VCaP (cell line): ENCODE results near the gene CNOT9.

Source experiments
- H3K27ac ChIP-seq: fragments of 450-650 bp; 2 replicates; pipeline ENCODE4 v1.5.1; 2017
- TF ChIP-seq, protein P1 (sequence below): fragments of 450-650 bp; conservative IDR thresholded peaks from 2 replicates; pipeline ENCODE4 v1.5.1; 2017; ENCODE audit warnings: mild to moderate bottlenecking, moderate library complexity

The CNOT9 gene

DNA sequence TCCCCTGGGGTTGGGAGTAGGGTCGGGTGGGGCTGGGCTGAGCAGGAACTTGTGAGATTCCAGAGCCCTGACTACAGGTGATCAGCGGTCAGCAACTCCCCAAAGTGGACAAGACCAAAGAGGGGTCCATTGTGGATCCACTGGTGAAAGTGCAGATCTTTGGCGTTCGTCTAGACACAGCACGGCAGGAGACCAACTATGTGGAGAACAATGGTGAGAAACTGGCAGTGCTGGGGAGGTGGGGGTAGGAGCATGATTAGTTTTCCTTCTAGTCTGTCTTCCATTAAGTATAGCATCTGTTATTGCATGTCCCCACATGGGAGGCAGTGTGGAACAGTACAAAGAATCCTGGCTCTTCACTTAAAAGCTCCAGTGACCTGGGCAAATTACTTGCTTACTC is 67.1 kb downstream of the CNOT9 start:
- H3K27ac ChIP-seq, result no peak overlapping the region
- TF ChIP-seq, protein P1, sequence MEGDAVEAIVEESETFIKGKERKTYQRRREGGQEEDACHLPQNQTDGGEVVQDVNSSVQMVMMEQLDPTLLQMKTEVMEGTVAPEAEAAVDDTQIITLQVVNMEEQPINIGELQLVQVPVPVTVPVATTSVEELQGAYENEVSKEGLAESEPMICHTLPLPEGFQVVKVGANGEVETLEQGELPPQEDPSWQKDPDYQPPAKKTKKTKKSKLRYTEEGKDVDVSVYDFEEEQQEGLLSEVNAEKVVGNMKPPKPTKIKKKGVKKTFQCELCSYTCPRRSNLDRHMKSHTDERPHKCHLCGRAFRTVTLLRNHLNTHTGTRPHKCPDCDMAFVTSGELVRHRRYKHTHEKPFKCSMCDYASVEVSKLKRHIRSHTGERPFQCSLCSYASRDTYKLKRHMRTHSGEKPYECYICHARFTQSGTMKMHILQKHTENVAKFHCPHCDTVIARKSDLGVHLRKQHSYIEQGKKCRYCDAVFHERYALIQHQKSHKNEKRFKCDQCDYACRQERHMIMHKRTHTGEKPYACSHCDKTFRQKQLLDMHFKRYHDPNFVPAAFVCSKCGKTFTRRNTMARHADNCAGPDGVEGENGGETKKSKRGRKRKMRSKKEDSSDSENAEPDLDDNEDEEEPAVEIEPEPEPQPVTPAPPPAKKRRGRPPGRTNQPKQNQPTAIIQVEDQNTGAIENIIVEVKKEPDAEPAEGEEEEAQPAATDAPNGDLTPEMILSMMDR, result no peak

DNA sequence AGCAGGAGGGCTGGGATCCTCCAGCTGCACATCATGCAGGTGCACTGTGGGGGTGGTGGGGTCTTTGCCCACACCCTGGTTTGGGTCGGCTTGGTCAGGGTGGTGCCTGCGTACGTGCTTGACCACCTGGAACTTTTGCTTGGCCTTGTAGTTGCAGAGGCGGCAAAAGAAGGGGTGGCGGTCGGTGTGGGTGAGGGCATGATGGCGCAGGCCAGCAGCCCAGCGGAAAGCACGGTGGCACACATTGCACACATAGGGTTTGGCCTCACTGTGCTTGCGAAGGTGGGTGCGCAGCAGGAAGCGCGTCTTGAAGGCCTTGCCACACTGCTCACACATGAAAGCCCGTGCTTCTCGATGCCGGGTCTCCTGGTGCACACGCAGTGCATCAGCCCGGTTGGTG is 69.7 kb downstream of the CNOT9 start:
- no peak overlapping the region for H3K27ac ChIP-seq
- TF ChIP-seq, protein P1, result no peak

DNA sequence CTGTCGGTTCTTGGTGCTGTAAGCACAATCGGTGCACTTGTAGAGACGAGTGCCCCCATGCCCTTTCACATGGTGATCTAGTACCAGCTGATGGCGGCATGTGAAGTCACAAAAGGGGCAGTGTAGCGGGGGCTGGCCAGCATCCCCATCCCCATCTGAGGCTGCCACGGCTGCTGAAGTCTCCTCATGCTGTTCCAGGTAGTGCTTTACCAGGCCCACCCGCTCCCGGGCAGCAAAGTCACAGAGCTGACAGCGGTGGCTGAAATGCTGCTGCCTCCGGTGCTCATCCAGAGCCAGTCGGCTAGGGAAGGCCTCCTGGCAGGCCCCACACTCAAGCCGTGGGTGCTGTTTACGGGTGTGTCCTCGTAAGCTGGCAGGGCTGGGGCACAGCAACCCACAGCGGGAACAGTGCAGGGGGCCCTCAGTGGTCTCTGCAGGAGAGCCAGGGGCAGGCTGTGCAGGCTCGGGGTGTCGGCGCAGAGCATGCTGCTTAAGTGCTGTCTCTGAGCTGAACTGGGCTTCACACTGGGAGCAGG is 73.5 kb downstream of the CNOT9 start:
- TF ChIP-seq, protein P1, result no peak
- no peak overlapping the region for H3K27ac ChIP-seq

DNA sequence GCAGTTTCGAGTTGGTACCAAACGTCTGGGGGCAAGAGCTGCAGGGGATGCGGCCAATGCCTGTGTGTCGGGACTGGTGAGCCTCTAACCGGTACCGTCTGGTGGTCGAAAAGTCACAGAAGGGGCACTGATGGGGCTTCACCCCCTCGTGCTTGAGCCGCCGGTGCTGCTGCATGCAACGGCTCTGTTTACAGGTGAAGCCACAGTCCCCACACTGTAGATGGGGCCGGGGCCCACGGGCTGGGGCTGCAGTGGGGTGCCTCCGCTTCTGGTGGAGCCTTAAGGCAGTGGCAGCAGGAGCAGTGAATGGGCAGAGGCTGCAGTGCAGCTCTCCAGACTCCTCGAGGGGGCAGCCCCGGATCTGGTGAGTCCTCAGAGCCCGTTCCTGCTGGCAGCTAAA is 74.1 kb downstream of the CNOT9 start:
- TF ChIP-seq, protein P1, result no peak
- H3K27ac ChIP-seq, result no peak overlapping the region

DNA sequence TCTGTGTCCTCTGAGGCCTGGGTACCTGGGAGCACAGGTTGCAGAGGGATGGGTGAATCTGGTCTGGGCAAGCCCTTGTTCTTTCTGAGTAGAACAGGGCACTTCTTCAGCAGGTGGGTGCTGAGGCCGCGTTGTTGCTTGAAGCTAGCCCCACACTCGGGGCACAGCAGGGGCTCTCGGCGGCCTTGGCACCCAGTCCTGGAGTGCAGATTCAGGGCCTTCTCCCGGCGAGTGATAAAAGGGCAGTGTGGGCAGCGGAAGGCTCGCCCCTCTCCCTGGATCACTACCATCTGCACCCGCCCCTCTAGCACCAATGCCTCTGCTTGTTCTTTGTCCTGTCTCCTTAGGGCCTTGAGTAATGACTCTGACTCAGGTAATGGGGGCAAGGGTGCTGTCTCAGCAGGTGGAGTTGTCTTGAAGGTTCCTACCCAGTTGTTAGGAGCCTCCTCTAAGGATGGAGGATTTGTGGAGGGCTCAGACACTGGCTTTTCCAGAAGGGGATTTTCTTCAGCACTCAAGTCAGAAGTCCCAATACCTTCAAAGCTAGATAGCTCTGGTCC is 75.2 kb downstream of the CNOT9 start:
- TF ChIP-seq, protein P1, result no peak
- no peak overlapping the region for H3K27ac ChIP-seq

DNA sequence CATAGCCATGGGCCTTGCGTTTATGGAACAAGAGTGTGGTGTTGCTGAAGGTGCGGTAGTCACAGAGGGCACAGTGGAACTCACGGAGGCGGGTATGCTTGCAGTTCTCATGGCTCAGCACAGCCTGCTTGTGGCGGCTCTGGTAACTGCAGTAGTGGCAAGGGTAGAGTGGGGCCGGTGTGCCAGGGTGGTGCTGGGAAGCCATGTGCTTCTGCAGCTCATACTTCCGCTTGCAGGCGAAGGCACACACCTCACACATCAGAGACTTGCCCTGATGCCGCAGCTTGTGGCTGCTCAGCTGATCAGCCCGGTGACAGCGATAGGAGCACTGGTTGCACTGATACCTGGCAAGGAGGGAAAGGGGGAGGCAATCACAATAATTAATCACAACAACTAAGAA is 76.1 kb downstream of the CNOT9 start:
- no peak overlapping the region for H3K27ac ChIP-seq
- TF ChIP-seq, protein P1, result no peak

DNA sequence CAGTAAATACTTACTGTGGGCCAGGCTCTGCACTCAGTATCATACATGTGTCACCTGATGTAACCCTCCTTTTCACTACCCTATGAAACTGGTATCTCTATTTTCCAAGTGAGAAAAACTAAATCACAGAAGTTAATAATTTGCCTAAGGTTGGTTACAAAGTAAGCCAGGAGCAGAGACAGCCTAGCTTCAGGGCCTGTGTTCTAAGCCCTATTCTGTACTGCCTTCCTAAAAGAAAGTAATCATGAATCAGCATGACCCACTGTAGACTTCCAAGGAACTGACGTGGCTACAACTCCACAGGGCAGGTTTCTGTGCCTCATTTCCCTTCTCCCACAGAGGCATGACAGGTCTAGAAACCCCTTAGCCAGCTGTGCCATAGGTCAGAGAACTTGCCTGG is 76.5 kb downstream of the CNOT9 start:
- TF ChIP-seq, protein P1, result no peak
- no peak overlapping the region for H3K27ac ChIP-seq
